GM18502 (cell line): Measurements from ENCODE around the gene MGRN1.

Source experiments
- ATAC-seq: cut with Tn5 transposase; IDR thresholded peaks from one replicate; pipeline ENCODE4 v1.9.1; 2021; ENCODE audit warnings: mild to moderate bottlenecking; ENCODE audit not compliant: unreplicated experiment, poor library complexity

The MGRN1 gene

DNA sequence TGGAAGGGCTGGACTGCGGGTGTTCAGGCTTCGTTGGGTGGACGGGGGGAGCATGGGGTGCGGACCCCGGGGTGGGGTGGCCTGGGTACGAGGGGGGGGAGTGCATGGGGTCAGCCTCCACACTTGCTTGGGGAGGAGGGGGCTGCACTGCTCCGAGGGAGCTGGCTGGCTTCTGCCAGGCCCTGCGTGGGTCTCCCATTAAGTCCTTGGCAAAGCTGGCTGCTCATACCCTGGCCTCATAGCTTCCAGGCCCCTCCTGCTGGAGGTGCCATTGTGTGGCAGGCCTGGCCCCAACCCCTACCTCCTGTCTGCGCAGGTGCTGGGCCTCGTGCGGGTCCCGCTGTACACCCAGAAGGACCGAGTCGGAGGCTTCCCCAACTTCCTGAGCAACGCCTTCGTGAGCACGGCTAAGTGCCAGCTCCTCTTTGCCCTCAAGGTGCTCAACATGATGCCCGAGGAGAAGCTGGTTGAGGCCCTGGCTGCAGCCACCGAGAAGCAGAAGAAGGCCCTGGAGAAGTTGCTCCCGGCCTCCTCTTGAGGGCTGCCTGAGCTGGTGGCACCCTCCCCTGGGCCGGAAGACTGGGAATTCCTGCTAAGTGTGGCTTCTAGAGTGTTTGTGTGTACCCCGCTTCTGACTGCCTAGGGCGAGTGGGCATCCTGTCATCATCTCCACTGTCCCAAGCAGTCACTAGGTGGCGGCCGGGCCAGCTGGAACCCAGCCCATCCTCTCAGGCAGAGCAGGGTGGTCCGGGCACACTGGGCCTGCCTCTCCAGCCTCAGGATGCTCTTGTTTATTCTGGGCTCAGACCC, 70.2 kb downstream of the MGRN1 start:
- no peak for ATAC-seq

DNA sequence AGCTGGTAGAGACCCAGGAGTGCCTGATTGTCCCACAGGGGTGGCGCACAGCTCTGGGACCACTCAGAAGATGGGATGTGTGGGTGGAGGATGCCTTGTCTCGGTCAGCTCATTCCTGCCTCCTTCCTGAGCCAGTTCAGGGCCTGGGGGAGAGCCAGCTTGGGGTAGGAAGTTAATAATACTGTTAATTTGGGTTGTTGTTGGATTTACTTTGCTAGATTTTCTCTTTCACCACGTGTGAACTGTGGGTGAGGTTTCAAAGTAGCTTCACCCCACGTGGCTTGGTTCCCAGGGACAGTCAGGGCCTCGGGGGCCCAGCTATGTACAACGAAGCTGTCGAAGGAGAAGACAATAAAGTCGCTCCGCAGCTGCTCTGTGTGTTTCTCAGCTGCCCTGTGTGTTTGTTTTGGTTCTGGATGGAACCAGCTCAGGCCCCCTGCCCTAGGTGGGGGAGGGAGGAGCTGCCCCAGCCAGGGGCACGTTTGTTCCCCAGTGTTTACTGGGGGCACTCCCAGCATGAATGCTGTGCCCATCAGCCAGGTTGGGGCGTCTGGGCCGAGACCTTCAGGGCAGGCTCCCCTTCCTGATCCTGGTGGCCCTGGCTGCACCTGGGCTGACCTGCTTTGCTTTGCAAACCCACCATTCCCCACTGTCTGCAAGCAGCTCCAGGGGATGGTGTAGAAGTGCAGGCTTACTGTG, 71.0 kb downstream of the MGRN1 start:
- ATAC-seq, result no peak

DNA sequence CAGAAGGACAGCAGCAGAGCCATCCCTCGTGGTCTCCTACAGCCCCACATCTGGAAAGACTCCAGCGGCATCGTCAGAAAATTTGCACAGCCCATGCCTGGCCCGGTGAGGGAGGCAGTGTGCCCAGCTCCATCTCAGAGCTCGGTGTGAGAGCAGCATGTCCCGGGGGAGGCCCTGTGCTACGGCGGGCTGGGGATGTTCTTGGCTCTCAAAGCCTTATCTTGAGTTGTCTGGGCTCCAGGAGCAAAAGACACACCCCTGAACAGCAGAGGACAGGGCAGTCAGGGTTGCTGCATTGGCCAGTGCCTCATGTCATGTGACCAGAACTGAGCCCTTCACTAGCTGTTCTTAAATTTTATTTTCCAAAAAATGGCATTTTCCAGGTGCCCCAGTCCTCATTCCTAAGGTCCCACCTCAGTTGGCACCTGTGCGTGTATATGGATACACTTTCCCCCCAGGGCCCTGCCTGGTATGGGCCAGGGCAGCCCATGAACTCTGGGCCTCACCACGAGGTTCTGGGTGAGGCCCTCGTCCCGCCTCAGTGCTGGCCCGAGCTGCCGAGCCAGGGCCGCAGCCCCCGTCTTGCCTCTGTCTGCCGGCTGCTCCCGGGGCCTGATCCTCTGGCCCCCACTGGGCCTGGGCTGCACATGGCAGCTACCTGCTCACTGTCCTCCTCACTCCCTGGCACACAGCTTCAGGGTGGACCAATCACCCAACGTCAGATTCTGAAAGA, 71.7 kb downstream of the MGRN1 start:
- ATAC-seq, result no peak

DNA sequence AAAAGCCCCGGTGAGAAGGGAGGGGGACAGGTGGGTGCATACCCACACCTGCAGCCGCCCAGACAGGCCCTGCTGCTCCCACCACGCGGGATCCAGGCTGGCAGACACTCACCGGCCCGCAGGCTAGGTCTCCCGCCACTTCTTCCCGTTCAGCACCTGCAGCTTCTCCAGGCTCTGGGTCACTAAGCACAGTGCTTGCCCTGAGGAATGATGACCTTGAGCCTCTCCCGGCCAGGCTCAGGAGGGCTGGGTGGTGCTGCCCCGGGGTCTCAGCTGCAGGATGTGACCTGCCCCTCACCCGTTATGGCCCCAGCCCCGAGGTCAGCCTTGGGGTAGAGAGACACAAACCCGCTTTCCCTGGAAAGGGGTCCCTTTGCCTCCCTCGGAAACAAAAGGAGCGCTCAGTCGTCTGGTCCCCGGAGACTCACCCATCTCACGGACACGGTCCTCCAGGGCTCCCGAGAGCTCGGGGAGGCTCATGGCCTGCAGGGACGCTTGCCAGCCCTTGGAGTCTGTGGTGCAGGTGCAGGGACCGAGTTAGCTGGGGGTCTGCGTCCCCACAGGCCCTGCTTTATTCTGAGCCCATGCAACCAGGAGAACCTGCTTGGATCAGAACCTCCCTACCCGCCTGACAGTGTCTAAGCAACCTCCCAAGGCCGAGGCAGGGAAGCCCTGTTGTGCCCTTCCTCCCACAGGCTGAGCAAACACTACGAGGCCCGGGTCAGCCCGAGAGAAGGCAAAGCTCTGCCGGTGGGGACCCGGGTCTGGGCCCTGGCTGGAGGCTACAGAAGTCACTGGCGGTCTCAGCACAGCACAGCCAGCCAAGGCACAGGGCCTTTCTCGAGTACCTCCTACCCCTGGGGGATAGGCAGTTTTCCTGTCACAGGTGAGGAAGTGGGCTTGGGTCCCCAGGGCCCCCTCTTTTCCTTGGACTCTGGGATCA, 72.5 kb downstream of the MGRN1 start:
- no peak for ATAC-seq

DNA sequence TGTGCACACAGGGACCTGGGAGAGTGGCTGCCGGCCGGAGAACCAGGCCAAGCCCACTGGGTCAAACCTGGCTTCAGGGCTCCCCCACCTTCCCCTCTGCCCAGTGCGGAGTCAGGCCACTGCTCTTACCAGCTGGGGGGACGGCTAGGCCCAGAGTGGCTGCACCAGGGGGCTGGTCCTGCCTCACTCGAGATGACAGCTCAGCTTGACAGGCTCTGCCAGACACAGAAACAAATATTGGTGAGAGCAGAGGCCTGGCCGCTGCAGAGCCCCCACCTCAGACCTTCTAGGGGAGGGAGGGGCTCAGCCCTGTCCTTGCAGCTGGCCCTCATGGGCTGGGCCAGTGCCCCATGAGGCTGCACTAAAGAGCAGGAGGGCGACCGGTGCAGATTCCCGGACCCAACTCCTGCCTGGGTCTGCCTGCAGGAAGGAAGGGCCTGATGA, 73.2 kb downstream of the MGRN1 start:
- ATAC-seq, result no peak

DNA sequence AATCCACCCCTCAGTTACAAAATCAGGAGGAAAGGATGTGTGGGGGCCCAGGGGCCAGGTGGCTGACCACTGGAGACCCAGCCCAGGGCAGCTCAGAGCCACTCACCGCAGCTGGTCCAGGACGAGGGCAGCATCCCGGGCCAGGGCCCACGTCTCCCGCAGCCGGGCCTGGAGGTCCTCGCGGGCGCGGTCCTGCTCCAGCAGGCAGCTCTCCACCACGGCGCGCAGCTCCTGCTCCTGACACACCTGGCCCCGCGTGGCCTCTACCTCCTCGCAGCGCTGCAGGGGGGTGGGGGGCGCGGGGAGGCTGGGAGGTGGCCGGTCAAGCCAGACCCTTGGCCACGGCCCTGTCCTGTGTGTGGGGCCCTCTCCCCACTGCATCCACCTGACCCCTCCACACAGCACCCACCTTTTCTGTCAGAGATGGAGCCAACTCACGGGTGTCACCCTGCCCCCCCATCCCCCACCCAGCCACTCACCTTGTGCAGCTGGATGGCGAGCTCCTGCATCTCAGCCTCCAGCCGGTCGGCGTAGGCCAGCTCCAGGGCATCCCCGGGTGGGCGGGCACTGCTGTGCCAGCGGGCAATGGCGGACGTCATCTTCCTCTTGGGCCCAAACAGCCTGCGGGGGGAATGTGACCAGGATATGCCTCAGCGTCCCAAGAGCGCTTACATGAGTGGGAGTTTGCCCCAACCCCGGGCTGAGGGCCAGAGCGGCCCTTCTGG, 73.9 kb downstream of the MGRN1 start:
- no peak for ATAC-seq

DNA sequence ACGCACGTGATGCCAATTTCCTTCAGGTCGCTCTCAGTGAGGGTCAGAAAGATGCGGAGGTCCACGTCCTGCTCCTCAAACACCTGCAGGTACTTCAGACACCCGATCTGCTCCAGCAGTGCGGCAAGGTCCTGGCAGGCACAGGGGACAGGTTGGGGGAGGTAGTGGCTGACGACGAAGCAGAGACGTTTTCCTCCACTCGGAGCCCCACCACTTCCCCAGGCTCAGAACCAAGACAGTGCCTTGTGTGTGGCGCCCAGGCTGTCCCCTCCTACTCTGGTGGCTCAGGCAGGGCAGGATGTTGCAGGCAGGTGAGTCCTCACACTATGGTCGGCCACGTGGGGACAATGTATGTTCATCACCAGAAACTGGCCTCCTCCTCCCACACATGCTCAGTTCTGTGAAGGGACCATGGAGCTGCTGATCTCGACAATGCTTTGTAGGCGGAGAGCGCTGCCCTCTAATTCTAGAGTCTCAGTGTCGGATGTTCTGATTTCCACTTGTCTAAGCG, 74.5 kb downstream of the MGRN1 start:
- no peak for ATAC-seq

DNA sequence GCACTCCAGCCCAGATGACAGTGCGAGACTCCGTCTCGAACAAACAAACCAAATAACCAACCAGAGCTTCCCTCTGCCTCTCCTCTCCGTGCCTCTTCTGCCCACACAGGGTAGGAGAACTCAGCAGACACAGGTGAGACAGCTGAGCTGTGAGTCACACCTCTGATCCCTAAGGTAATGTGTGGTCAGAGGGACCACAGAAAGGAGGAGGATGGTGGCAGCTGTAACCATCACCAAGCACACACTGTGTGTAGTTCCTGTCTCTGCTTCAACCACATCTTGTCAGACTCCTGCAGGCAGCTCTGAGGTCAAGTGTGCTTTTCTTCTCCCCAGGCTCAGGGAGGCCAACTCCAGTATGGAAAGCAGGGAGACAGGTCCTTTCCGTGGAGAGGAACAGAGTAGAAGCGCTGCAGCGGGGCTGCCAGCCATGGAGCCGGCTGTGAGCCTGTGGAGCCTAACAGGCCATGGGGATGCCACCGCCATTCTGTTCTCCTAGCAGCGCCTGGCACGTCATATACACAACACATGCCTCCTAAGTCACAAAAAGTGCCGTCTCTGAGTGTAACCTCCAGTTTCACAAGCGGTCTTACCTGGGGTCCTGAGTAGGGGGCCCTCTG, 75.9 kb downstream of the MGRN1 start:
- no peak for ATAC-seq

DNA sequence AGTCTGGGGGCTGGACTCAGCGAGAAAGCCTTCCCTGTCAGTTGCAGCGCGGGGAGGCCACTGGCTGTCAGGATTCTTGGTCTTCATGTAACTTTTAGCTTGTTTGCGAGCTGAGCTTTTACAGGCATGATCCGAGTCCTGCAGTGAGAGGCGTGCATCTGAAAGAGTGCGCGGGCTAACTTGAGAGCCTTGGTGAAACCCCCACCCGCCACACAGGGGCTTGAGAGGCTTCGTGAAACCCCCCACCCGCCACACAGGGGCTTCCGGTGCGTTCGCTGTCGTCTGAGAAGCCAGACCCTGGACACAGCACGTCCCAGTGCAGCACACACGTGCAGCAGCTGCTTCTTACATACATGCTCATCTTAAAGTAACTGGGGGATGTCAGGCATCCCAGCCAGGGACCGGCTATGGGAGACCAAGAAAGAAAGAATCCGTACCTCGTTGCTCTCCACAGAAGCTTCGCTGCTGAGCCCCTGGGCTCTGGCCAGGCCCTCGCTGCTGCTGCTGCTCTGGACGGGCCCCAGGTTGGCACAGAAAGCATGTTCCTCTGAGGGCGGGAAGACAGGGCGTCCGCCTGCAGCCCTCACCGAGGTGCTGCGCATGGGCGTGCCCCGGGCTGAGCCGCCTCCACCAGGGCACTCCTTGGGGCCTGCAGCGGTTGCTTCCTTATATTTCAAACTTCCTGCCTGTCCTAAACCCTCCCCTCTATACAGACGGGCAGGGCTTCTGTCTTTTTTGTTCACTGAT, 76.5 kb downstream of the MGRN1 start:
- ATAC-seq, result no peak

DNA sequence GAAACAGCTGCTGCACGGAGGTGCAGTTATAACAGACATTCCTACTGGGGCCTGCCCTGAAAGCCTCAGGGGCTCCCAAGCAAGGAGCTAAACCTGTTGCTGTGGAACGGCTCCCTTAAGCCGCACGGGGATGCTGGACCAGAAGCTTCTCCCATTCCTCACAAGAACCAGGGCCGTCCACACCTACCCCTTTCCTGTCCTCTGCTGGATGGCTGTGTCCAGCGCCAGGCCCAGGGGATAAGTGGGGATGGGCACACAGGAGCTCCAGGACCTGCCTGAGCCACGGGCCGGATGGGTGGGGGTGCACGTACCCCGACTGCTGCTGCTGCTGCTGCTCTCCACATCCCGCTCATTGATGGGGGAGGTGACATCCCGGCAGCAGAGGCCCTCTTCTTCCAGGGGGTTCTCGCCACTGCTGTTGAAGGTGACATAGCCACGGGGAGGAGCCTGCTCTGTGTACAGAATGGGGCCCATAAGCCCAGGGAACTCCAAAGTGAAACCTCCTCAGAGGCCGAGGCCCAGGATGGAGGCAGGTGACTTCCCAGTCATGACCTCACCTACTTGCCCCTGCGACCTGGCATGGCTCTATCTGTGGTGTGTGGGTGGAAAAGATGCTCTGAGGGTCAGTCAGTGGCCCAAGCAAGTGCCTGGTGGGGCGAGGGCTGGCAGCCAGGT, 77.3 kb downstream of the MGRN1 start:
- ATAC-seq, result no peak

DNA sequence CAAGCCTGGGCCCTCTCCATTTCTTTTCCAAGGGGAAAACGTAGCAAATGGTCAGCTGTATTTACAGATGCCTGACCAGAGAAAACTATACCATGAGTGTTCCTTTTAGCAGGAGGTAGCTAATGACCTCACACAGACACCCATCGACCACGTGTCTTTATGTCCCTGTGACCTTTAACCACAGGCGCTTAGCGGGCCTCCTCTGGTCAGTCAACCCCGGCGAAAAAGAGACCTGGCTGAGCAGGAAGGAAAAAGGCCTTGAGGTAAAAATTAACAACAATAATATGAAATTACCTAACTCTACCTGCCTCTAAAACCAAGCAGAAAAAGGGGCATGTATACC, 77.8 kb downstream of the MGRN1 start:
- no peak for ATAC-seq

DNA sequence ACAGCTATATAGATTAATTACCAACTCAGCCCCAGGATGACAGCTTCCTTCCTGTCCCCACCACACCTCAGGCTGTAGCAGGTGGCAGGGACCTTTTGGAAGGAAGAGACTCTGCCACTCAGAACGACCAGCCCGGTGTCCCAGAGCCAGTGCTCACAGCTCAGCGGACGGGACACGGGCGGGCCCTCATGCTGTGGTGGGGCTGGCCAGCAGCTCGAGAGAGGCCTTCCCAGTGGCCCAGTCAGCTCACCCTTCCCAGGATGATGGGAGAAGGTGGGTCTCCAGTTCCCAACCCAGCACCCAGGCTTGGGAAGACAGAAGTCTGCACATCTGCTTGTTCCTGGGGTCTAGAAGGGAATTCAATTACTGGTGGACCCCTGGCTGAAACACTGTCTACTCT, 79.3 kb downstream of the MGRN1 start:
- ATAC-seq, result no peak

DNA sequence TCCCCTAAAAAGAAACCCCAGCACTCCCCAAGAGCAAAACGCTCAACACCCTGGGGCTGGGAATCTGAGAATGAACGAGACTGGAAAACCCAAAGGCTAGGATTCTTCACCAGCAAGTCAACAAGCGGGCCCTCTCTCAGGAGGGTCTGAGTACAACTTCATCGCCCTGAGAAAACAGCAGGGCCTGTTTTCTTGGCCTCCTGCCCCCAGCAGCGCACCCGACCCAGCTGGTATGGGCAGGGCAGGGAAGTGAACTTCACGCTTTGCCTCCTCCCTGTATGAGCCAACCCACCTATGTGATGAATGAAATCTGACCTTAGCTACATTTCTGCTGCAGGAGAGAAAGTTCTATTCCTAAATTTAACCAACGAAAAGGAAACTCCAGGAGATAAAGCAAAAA, 79.9 kb downstream of the MGRN1 start:
- no peak for ATAC-seq

DNA sequence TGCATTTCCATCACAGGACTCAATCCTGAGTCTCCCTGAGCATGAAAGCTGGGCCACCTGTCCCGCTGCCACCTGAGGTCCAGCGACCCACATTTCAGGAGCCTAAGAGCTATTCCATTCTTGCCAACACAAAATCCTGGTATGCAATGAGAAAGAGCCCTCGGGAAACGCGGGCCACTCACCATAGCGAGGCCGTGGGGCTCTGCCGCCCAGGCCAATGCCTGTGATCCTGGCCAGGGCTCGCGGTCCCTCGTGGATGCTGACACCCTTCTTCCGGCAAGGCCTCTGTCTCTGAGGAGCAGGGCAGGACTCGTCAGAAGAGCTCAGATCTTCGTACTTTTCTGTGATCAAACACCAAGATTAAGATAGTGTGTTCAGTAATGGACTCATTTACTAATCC, 80.3 kb downstream of the MGRN1 start:
- ATAC-seq, result no peak

DNA sequence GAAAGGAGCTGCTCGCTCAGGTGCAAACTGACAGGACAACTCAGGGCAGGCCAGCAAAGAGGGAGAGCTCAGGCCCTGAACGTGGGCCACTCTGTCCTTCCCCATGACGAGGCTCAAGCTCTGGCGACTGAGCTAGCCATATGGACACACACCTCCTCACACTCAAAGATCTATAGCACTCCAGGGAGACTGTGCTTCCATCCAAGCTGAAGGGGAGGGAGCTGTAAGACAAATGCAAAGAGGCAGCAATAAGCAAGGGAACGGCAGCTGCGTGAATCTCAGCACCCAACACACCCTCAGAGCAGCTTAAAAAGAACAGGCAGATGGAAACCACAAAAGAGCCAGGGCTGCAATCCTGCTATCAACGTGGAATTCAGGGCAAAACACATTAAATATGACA, 82.2 kb downstream of the MGRN1 start:
- ATAC-seq, result no peak

DNA sequence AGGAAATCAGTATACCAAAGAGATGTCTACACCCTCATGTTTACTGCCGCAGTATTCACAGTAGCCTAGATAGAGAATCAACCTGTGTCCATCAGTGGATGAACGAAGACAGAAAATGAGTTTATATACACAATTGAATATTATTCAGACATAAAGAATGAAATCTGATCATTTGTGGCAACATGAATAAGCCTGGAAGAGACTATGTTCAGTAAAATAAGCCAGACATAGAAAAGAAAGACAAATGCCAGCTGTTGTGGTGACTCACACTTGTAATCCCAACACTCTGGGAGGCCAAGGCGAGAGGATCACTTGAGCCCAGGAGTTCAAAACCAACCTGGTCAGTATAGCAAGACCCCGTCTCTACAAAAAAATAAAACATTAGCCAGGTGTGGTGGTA, 84.9 kb downstream of the MGRN1 start:
- ATAC-seq, result no peak

DNA sequence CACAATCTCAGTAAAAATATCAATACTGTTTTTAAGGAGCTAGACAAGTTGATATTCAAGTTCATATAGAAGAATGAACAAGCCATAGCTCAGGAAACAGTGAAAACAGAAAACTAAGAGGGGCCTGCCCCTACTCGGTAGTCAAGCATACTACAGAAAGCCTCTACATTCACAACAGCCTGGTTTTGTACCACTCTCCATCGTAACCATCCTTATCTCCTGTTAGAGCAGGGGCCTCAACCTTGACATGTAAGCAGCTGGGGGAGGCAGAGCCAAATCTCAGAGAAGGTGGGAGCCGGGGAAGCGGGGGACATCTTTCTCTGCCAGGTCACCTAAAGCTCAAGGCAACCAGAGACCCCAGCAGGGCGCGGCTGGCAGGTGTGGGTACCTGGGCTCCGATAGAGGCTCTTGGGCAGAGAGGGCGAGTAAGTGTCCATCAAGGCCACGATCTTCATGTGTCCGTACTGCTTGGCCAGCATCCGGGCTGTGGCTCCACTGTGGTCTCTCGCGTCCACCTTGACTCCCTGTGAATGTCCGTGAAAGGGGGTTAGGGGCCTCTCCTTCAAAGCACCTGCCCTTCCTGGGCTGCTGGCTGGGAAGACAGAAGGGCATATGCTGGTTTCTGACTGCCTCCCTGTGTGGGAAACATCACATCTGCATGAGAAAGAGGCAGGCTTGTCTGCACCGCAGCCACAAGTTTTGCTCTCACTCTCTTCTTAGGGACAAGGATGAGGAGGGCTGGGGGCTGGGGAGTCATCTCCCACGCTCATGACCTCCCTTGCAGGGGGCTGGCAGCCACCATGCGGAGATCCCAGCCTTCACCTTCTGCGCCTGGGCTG, 89.3 kb downstream of the MGRN1 start:
- ATAC-seq, result no peak
